ENCODE data around the gene APH1B. TPM values are rescaled to one million over a fixed set of nuclear protein-coding genes. Genes with fewer than 3 reads are reported as not detected.
A peak's percentile ranks its signal among the peaks of the same experiment; 100 is the strongest.
"Not testable (repeated sequence)": the region's sequence is repeated elsewhere in the genome, so short reads cannot be mapped to it uniquely, and the experiment has no call there.

Gene APH1B
- total RNA-seq (10 to 100 TPM; 10.4 to 13.4 (median 10.9) TPM), polyA plus RNA-seq (6.0 TPM)
- long read RNA-seq, donor 1, full-length matches to known transcripts = 9 of 9 reads
- long read RNA-seq, donor 1, partial matches to known transcripts = 0 of 9 reads
- long read RNA-seq, donor 1, other reads (novel, unspliced or antisense) = 0 of 9 reads
- long read RNA-seq, donor 2, full-length matches to known transcripts = 3 of 4 reads
- long read RNA-seq, donor 2, partial matches to known transcripts = 0 of 4 reads
- long read RNA-seq, donor 2, other reads (novel, unspliced or antisense) = 1 of 4 reads
- long read RNA-seq, donor 3, full-length matches to known transcripts = 7 of 18 reads
- long read RNA-seq, donor 3, partial matches to known transcripts = 1 of 18 reads
- long read RNA-seq, donor 3, other reads (novel, unspliced or antisense) = 10 of 18 reads
- long read RNA-seq, donor 4, full-length matches to known transcripts = 2 of 2 reads
- long read RNA-seq, donor 4, partial matches to known transcripts = 0 of 2 reads
- long read RNA-seq, donor 4, other reads (novel, unspliced or antisense) = 0 of 2 reads

DNA sequence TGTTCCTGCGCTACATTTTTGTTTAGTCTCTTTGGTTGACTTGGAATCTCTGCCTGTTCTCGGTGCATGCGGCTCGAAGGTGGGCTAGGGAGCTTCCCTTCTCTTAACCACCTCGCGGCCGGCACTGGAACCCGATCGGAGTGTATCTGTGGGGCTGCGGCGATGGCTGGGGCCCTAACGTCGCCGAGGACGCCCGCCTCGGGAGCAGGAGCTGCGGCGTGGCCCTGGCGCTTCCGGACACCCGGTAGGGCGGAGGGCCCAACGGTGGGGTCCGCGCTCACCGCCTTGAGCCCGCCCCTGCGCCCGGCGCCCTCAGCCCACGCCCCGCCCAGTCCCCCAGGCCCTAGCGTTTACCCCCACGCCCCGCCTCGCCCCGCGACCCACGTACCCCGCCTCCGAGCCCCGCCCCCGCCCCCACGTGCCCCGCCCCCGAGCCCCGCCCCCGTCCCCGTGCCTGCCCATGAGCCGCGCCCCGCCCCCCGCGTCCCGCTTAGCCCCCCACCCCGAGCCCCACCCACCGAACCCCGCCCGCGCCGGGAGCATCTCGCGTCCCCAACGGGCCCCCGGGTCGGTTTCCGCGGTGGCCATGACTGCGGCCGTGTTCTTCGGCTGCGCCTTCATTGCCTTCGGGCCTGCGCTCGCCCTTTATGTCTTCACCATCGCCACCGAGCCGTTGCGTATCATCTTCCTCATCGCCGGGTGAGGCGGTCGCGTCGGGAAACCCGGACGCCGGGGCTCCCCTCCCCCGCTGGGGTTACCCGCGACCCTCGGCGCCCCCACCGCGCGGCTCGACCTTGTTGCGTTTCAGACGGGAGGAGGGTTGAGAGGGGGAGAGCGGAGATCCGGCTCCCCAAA lies at the start of gene APH1B:
APH1B (plus strand) TSS at position 568 of the 855 bp plus-strand sequence; CDS start at position 587, 19 bp downstream.
- ATAC-seq (peak; percentile 97), DNase-seq (peak; percentile 88 to 95 (median 95))
- peaks cover 4% of the 10 kb centered on the region for H3K4me1 ChIP-seq (ENCODE audit: control insufficient read depth, insufficient read depth, low read length)
- H3K27ac ChIP-seq (ENCODE audit: low read length) = peak within 1 kb of the TSS; percentile 93
- peak within 1 kb of the TSS; percentile 88 for H3K4me3 ChIP-seq (ENCODE audit: low read length)
- 1% methylated on average over 89 of the region's 102 CpGs for WGBS
- intact Hi-C loops (cut with DNase I) = loop anchor here in 1 of 4 donors (10.0 kb wide), 1 partner anchor 122 kb away; the partner anchor contains the start of gene RPS27L
- H3K9me3 ChIP-seq (ENCODE audit: control insufficient read depth, low read length) = no peaks in the 10 kb centered on the region
- no peaks in the 10 kb centered on the region for H3K27me3 ChIP-seq (ENCODE audit: control insufficient read depth, insufficient read depth)

DNA sequence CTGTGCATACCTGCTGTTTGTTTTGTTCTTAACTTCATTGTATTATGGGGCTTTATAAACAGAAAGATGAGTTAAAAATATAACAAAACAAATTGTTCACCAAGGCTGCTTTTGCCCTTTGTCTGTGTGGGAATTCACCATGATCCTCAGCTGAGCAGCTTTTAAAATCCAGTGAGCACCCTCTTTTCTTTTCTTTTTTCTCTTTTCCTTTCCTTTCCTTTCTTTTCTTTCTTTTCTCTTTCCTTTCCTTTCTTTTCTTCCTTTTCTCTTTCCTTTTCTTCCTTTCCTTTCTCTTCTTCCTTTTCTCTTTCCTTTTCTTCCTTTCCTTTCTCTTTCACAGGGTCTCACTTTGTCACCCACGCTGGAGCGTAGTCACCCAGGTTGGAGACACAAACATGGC lies 49.7 kb upstream of the APH1B start:
- Histone ChIP-seq H3K4me1 (ENCODE audit: control insufficient read depth, insufficient read depth, low read length) (peaks cover 5% of the 10 kb centered on the region), H3K9me3 (ENCODE audit: control insufficient read depth, low read length) (no peaks in the 10 kb centered on the region), H3K4me3 (ENCODE audit: low read length) (no peak overlapping the region), H3K27me3 (ENCODE audit: control insufficient read depth, insufficient read depth) (no peaks in the 10 kb centered on the region), H3K27ac (ENCODE audit: low read length) (no peak overlapping the region)
- intact Hi-C loops (cut with DNase I) = no loop called here
- 97% methylated on average over 2 of the region's 2 CpGs for WGBS
- no peak for DNase-seq
- no peak for ATAC-seq

GRCh38 chr15:63231206-63231605 lies 46.2 kb upstream of the APH1B start:
- WGBS = 90% methylated on average over 3 of the region's 3 CpGs
- Histone ChIP-seq H3K27ac (ENCODE audit: low read length) (no peak overlapping the region), H3K4me3 (ENCODE audit: low read length) (no peak overlapping the region), H3K27me3 (ENCODE audit: control insufficient read depth, insufficient read depth) (no peaks in the 10 kb centered on the region), H3K9me3 (ENCODE audit: control insufficient read depth, low read length) (no peaks in the 10 kb centered on the region), H3K4me1 (ENCODE audit: control insufficient read depth, insufficient read depth, low read length) (peaks cover 12% of the 10 kb centered on the region)
- ATAC-seq = no peak
- intact Hi-C loops (cut with DNase I) = no loop called here
- DNase-seq = no peak

GRCh38 chr15:63231706-63232105 lies 45.7 kb upstream of the APH1B start:
- Histone ChIP-seq H3K9me3 (ENCODE audit: control insufficient read depth, low read length) (no peaks in the 10 kb centered on the region), H3K4me1 (ENCODE audit: control insufficient read depth, insufficient read depth, low read length) (peaks cover 12% of the 10 kb centered on the region), H3K4me3 (ENCODE audit: low read length) (no peak overlapping the region), H3K27ac (ENCODE audit: low read length) (no peak overlapping the region), H3K27me3 (ENCODE audit: control insufficient read depth, insufficient read depth) (no peaks in the 10 kb centered on the region)
- WGBS = 48% methylated on average over 1 of the region's 1 CpG
- intact Hi-C loops (cut with DNase I) = no loop called here
- no peak for ATAC-seq
- no peak for DNase-seq

- Histone ChIP-seq H3K4me1 (ENCODE audit: control insufficient read depth, insufficient read depth, low read length) (peaks cover 7% of the 10 kb centered on the region), H3K27ac (ENCODE audit: low read length) (no peak overlapping the region), H3K27me3 (ENCODE audit: control insufficient read depth, insufficient read depth) (no peaks in the 10 kb centered on the region), H3K9me3 (ENCODE audit: control insufficient read depth, low read length) (no peaks in the 10 kb centered on the region), H3K4me3 (ENCODE audit: low read length) (no peak overlapping the region)
- ATAC-seq (no peak), DNase-seq (no peak)
- WGBS = 53% methylated on average over 4 of the region's 4 CpGs
- intact Hi-C loops (cut with DNase I) = no loop called here
Observed at GRCh38 chr15:63232405-63232804, 45.0 kb upstream of the APH1B start.

- Histone ChIP-seq H3K9me3 (ENCODE audit: control insufficient read depth, low read length) (no peaks in the 10 kb centered on the region), H3K4me3 (ENCODE audit: low read length) (no peak overlapping the region), H3K27me3 (ENCODE audit: control insufficient read depth, insufficient read depth) (no peaks in the 10 kb centered on the region), H3K27ac (ENCODE audit: low read length) (no peak overlapping the region), H3K4me1 (ENCODE audit: control insufficient read depth, insufficient read depth, low read length) (peaks cover 7% of the 10 kb centered on the region)
- ATAC-seq (no peak), DNase-seq (peak in 1 of 3 donors; percentile 26)
- 95% methylated on average over 5 of the region's 5 CpGs for WGBS
- intact Hi-C loops (cut with DNase I) = no loop called here
Observed at GRCh38 chr15:63232943-63233342, 44.5 kb upstream of the APH1B start.

DNA sequence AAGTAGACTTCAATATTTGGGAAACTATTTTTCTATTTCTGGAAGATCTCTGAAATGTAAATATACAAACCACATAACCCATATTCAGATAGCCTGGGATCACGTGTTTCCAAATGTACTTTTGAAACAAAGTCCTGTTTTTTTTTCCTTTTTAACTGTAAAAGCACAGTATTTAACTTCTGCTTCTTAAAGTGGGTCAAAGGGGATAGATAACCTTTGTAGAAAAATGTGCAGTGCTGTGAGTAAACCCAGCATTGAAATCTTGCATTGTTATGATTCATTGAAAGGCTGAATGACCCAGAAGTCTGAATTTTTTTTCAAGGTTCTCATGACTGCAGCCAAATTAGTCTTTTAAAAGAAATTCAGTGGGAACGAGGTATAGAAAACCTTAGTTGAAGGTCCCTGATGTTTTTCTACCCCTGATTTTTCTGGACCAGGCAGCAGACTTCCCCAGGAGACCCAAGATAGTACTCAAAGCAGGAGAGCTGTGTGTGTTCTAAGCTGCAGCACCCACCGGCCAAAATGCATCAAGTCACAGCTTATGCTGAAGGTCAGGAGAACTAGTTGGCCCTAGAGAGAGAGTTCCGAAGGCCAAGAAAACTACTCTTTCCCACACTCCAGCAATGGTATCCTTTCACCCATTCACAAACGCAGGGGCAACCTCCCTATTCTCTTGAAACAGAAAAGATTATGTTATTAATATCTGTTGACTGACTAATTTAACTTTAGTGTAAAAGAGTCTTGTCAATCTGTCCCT lies 43.6 kb upstream of the APH1B start:
- no peaks in the 10 kb centered on the region for H3K27me3 ChIP-seq (ENCODE audit: control insufficient read depth, insufficient read depth)
- peaks cover 10% of the 10 kb centered on the region for H3K4me1 ChIP-seq (ENCODE audit: control insufficient read depth, insufficient read depth, low read length)
- intact Hi-C loops (cut with DNase I) = no loop called here
- H3K9me3 ChIP-seq (ENCODE audit: control insufficient read depth, low read length) = no peaks in the 10 kb centered on the region
- peak; percentile 64 to 73 for ATAC-seq
- H3K4me3 ChIP-seq (ENCODE audit: low read length) = no peak overlapping the region
- WGBS = 41% methylated on average over 5 of the region's 5 CpGs
- H3K27ac ChIP-seq (ENCODE audit: low read length) = peak overlapping the region; percentile 89
- DNase-seq = no peak

- 44% methylated on average over 5 of the region's 5 CpGs for WGBS
- Histone ChIP-seq H3K9me3 (ENCODE audit: control insufficient read depth, low read length) (no peaks in the 10 kb centered on the region), H3K4me1 (ENCODE audit: control insufficient read depth, insufficient read depth, low read length) (peaks cover 12% of the 10 kb centered on the region), H3K27ac (ENCODE audit: low read length) (peak overlapping the region; percentile 28), H3K27me3 (ENCODE audit: control insufficient read depth, insufficient read depth) (no peaks in the 10 kb centered on the region), H3K4me3 (ENCODE audit: low read length) (no peak overlapping the region)
- intact Hi-C loops (cut with DNase I) = no loop called here
- DNase-seq (peak; percentile 62 to 77 (median 76)), ATAC-seq (peak; percentile 92 to 93)
Observed at GRCh38 chr15:63234451-63234870, 42.9 kb upstream of the APH1B start.

DNA sequence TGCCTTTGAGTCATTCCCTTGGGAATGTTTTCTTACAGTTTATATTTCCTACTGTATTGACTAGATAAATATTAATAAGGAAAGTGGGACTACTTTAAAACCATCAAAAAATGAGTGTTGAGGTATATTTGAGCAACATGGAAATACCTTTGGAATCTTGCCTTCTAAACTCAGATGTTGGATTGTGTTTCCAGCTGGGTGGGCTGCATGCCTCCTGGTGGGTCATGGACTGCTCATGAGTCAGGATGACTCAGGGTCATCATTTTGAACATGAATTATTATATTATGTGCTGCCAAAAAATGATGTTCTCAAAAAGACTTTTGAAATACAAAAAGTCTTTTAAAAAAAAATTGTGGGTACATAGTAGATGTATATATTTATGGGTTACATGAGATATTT lies 41.1 kb upstream of the APH1B start:
- intact Hi-C loops (cut with DNase I) = no loop called here
- Histone ChIP-seq H3K9me3 (ENCODE audit: control insufficient read depth, low read length) (no peaks in the 10 kb centered on the region), H3K4me3 (ENCODE audit: low read length) (no peak overlapping the region), H3K4me1 (ENCODE audit: control insufficient read depth, insufficient read depth, low read length) (peaks cover 14% of the 10 kb centered on the region), H3K27ac (ENCODE audit: low read length) (no peak overlapping the region), H3K27me3 (ENCODE audit: control insufficient read depth, insufficient read depth) (no peaks in the 10 kb centered on the region)
- no peak for DNase-seq
- no peak for ATAC-seq

DNA sequence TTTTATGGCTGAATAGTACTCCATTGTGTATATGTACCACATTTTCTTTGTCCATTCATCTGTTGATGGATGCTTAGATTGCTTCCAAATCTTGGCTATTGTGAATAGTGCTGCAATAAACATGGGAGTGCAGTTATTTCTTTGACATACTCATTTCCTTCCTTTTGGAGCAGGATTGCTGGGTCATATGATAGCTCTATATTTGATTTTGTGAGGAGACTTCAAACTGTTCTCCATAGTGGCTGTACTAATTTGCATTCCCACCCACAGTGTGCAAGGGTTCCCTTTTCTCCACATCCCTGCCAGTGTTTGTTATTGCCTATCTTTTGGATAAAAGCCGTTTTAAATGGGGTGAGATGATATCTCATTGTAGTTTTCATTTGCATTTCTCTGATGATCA lies 40.3 kb upstream of the APH1B start:
- H3K4me3 ChIP-seq (ENCODE audit: low read length); H3K27ac ChIP-seq (ENCODE audit: low read length); intact Hi-C loops (cut with DNase I); DNase-seq; H3K27me3 ChIP-seq (ENCODE audit: control insufficient read depth, insufficient read depth); H3K9me3 ChIP-seq (ENCODE audit: control insufficient read depth, low read length); ATAC-seq: not testable (repeated sequence)
- 70% methylated on average over 1 of the region's 1 CpG for WGBS
- peaks cover 14% of the 10 kb centered on the region for H3K4me1 ChIP-seq (ENCODE audit: control insufficient read depth, insufficient read depth, low read length)

Measured in right cardiac atrium (tissue), 5 donors.